NT2/D1 (cell line): ENCODE measurements around the gene CLMN.

Experiments
- SUZ12 ChIP-seq: IDR thresholded peaks from 2 replicates; pipeline ENCODE4 v1.6.1; 2011; ENCODE audit not compliant: insufficient read length, insufficient read depth; ENCODE audit errors: extremely low read depth
- YY1 ChIP-seq: IDR thresholded peaks from 2 replicates; pipeline ENCODE4 v1.6.1; 2011; ENCODE audit not compliant: insufficient read length, insufficient read depth
- ZNF274 ChIP-seq: IDR thresholded peaks from 2 replicates; pipeline ENCODE4 v1.6.1; 2011; ENCODE audit warnings: mild to moderate bottlenecking, low read depth, low read length

- TF ChIP-seq YY1 (no peak), ZNF274 (no peak), SUZ12 (no peak)
These were observed 52.4 kb downstream of the CLMN start for GRCh38 chr14:95267306-95267705.
